Measurements from ENCODE around the gene UNC13A.
"Not testable (repeated sequence)": the region's sequence is repeated elsewhere in the genome, so short reads cannot be mapped to it uniquely, and the experiment has no call there.

UNC13A gene

GRCh38 chr19:17598063-17598462 lies 90.1 kb downstream of the UNC13A start:
- H3K27ac Mint-ChIP-seq, H3K4me3 Mint-ChIP-seq: not testable (repeated sequence)
- H3K27me3 Mint-ChIP-seq, result peaks cover 21% of the 10 kb centered on the region

GRCh38 chr19:17594296-17594695 lies 93.9 kb downstream of the UNC13A start:
- peaks cover 19% of the 10 kb centered on the region for H3K27me3 Mint-ChIP-seq
- not testable (repeated sequence) for H3K27ac Mint-ChIP-seq, ATAC-seq, H3K4me3 Mint-ChIP-seq, H3K36me3 Mint-ChIP-seq, H3K4me1 Mint-ChIP-seq, H3K9me3 Mint-ChIP-seq

More at GRCh38 chr19:17598063-17598462, 90.1 kb downstream of the UNC13A start:
- ATAC-seq, H3K36me3 Mint-ChIP-seq, H3K4me1 Mint-ChIP-seq, H3K9me3 Mint-ChIP-seq: not testable (repeated sequence)

- H3K27me3 Mint-ChIP-seq, result peaks cover 20% of the 10 kb centered on the region
- H3K4me3 Mint-ChIP-seq, result no peak overlapping the region
- H3K27ac Mint-ChIP-seq, result no peak overlapping the region
- no peaks in the 10 kb centered on the region for H3K36me3 Mint-ChIP-seq
- no peaks in the 10 kb centered on the region for H3K4me1 Mint-ChIP-seq
- ATAC-seq, result no peak
- no peaks in the 10 kb centered on the region for H3K9me3 Mint-ChIP-seq
Measured at GRCh38 chr19:17590866-17591265, 97.3 kb downstream of the UNC13A start.

GRCh38 chr19:17585395-17585794 lies 102.8 kb downstream of the UNC13A start:
- Mint-ChIP-seq H3K36me3 (peaks cover 24% of the 10 kb centered on the region), H3K27me3 (peaks cover 11% of the 10 kb centered on the region)
- not testable (repeated sequence) for H3K4me3 Mint-ChIP-seq, H3K27ac Mint-ChIP-seq, ATAC-seq, H3K9me3 Mint-ChIP-seq, H3K4me1 Mint-ChIP-seq

GRCh38 chr19:17584132-17584531 lies 104.0 kb downstream of the UNC13A start:
- no peak overlapping the region for H3K4me3 Mint-ChIP-seq
- peaks cover 37% of the 10 kb centered on the region for H3K36me3 Mint-ChIP-seq
- H3K9me3 Mint-ChIP-seq, result no peaks in the 10 kb centered on the region
- no peak overlapping the region for H3K27ac Mint-ChIP-seq
- no peaks in the 10 kb centered on the region for H3K27me3 Mint-ChIP-seq
- ATAC-seq, result no peak
- peaks cover 16% of the 10 kb centered on the region for H3K4me1 Mint-ChIP-seq

- no peaks in the 10 kb centered on the region for H3K27me3 Mint-ChIP-seq
- H3K4me1 Mint-ChIP-seq, result peaks cover 18% of the 10 kb centered on the region
Measured at GRCh38 chr19:17582613-17583012, 105.5 kb downstream of the UNC13A start.

GRCh38 chr19:17581211-17581874 lies 106.8 kb downstream of the UNC13A start:
- no peak for ATAC-seq
- H3K27ac Mint-ChIP-seq, result no peak overlapping the region
- H3K4me3 Mint-ChIP-seq, result no peak overlapping the region
- peaks cover 18% of the 10 kb centered on the region for H3K4me1 Mint-ChIP-seq
- H3K9me3 Mint-ChIP-seq, result no peaks in the 10 kb centered on the region
- H3K27me3 Mint-ChIP-seq, result no peaks in the 10 kb centered on the region
- H3K36me3 Mint-ChIP-seq, result peaks cover 63% of the 10 kb centered on the region

More at GRCh38 chr19:17582613-17583012, 105.5 kb downstream of the UNC13A start:
- peaks cover 50% of the 10 kb centered on the region for H3K36me3 Mint-ChIP-seq
- ATAC-seq, result no peak
- no peaks in the 10 kb centered on the region for H3K9me3 Mint-ChIP-seq
- H3K27ac Mint-ChIP-seq, result no peak overlapping the region
- no peak overlapping the region for H3K4me3 Mint-ChIP-seq

GRCh38 chr19:17580470-17581144 lies 107.5 kb downstream of the UNC13A start:
- no peak for ATAC-seq
- peaks cover 70% of the 10 kb centered on the region for H3K36me3 Mint-ChIP-seq
- peaks cover 22% of the 10 kb centered on the region for H3K4me1 Mint-ChIP-seq
- no peak overlapping the region for H3K27ac Mint-ChIP-seq
- H3K9me3 Mint-ChIP-seq, result no peaks in the 10 kb centered on the region
- H3K27me3 Mint-ChIP-seq, result no peaks in the 10 kb centered on the region
- H3K4me3 Mint-ChIP-seq, result no peak overlapping the region

GRCh38 chr19:17579661-17580244 lies 108.4 kb downstream of the UNC13A start:
- H3K27ac Mint-ChIP-seq, result no peak overlapping the region
- H3K4me3 Mint-ChIP-seq, result no peak overlapping the region
- H3K27me3 Mint-ChIP-seq, result no peaks in the 10 kb centered on the region
- peaks cover 70% of the 10 kb centered on the region for H3K36me3 Mint-ChIP-seq
- no peaks in the 10 kb centered on the region for H3K9me3 Mint-ChIP-seq
- peak; percentile 68 for ATAC-seq
- H3K4me1 Mint-ChIP-seq, result peaks cover 22% of the 10 kb centered on the region

- Mint-ChIP-seq H3K27me3 (no peaks in the 10 kb centered on the region), H3K9me3 (no peaks in the 10 kb centered on the region), H3K36me3 (peaks cover 66% of the 10 kb centered on the region), H3K4me3 (no peak overlapping the region), H3K27ac (no peak overlapping the region), H3K4me1 (peaks cover 28% of the 10 kb centered on the region)
- no peak for ATAC-seq
Measured at GRCh38 chr19:17577457-17578097, 110.6 kb downstream of the UNC13A start.

- Mint-ChIP-seq H3K27me3 (no peaks in the 10 kb centered on the region), H3K4me3 (no peak overlapping the region), H3K36me3 (peaks cover 66% of the 10 kb centered on the region), H3K9me3 (no peaks in the 10 kb centered on the region), H3K4me1 (peaks cover 28% of the 10 kb centered on the region), H3K27ac (no peak overlapping the region)
- peak; percentile 49 for ATAC-seq
Measured at GRCh38 chr19:17576758-17577456, 111.2 kb downstream of the UNC13A start.

GRCh38 chr19:17575871-17576757 lies 112.0 kb downstream of the UNC13A start:
- Mint-ChIP-seq H3K4me1 (peaks cover 28% of the 10 kb centered on the region), H3K36me3 (peaks cover 68% of the 10 kb centered on the region)

GRCh38 chr19:17572638-17573037 lies 115.5 kb downstream of the UNC13A start:
- ATAC-seq, result no peak

More at GRCh38 chr19:17575871-17576757, 112.0 kb downstream of the UNC13A start:
- Mint-ChIP-seq H3K27me3 (no peaks in the 10 kb centered on the region), H3K27ac (no peak overlapping the region), H3K9me3 (no peaks in the 10 kb centered on the region), H3K4me3 (no peak overlapping the region)
- ATAC-seq, result no peak

GRCh38 chr19:17570791-17571190 lies 117.4 kb downstream of the UNC13A start:
- H3K36me3 Mint-ChIP-seq, result peaks cover 43% of the 10 kb centered on the region
- H3K27ac Mint-ChIP-seq, result no peak overlapping the region

More at GRCh38 chr19:17572638-17573037, 115.5 kb downstream of the UNC13A start:
- Mint-ChIP-seq H3K4me1 (peaks cover 10% of the 10 kb centered on the region), H3K9me3 (no peaks in the 10 kb centered on the region), H3K27me3 (no peaks in the 10 kb centered on the region), H3K4me3 (no peak overlapping the region), H3K27ac (no peak overlapping the region), H3K36me3 (peaks cover 54% of the 10 kb centered on the region)

More at GRCh38 chr19:17570791-17571190, 117.4 kb downstream of the UNC13A start:
- Mint-ChIP-seq H3K9me3 (no peaks in the 10 kb centered on the region), H3K4me3 (no peak overlapping the region), H3K4me1 (peaks cover 5% of the 10 kb centered on the region), H3K27me3 (no peaks in the 10 kb centered on the region)
- ATAC-seq, result no peak

All from stimulated activated memory B cell treated with anti-CD40 and anti-IgM and Interleukin-4, amounts not matched to agents 10 μg/mL and 1 μg/mL and 100 μg/mL, for 72 hours (primary cell).